H1 (cell line): ENCODE results near the gene HOXB4. TPM values are rescaled to one million over a fixed set of nuclear protein-coding genes. Genes with fewer than 3 reads are reported as not detected.

Experiments
- CTCF ChIA-PET: fragments of 300-600 bp; sonication (Branson Sonifier 250); formaldehyde crosslinking; loops from one replicate; lab custom pipeline; 2021; ENCODE audit not compliant: partially characterized antibody; lab: Charles Lee
- POLR2A ChIA-PET: fragments of 300-600 bp; sonication (Branson Sonifier 250); formaldehyde crosslinking; loops from one replicate; lab custom pipeline; 2021; ENCODE audit warnings: inconsistent platforms; ENCODE audit not compliant: partially characterized antibody; lab: Charles Lee
- DNase-seq, 2 experiments: peaks; one replicate each; pipeline versions ENCODE4 v3.0.0 to v3.0.0-alpha.2; 2010 to 2022; ENCODE audit warnings: low spot score in 2 of 2, low read depth in 1 of 2, mixed read lengths in 1 of 2
- FAIRE-seq: peaks from 2 replicates; lab custom pipeline; 2011; peaks lifted over from hg19 to GRCh38; lab: Jason Lieb, UNC
- H2AFZ ChIP-seq: 2 replicates; pipeline ENCODE4 v1.8.1; 2012; ENCODE audit warnings: low read length, inconsistent platforms
- H2AK5ac ChIP-seq: 2 replicates; pipeline ENCODE4 v1.6.1; 2013; ENCODE audit warnings: low read depth, low read length
- H2BK120ac ChIP-seq: replicated peaks from 2 replicates; pipeline ENCODE3; 2013; ENCODE audit warnings: low read depth, low read length, inconsistent platforms
- H2BK12ac ChIP-seq: 2 replicates; pipeline ENCODE4 v1.6.1; 2013; ENCODE audit warnings: low read depth, low read length
- H2BK15ac ChIP-seq: 2 replicates; pipeline ENCODE4 v1.6.1; 2013; ENCODE audit warnings: low read length
- H2BK20ac ChIP-seq: 2 replicates; pipeline ENCODE4 v1.6.1; 2013; ENCODE audit warnings: low read length
- H2BK5ac ChIP-seq: 2 replicates; pipeline ENCODE4 v1.6.1; 2013; ENCODE audit warnings: low read depth, low read length
- H3K14ac ChIP-seq: 2 replicates; pipeline ENCODE4 v1.6.1; 2013; ENCODE audit warnings: inconsistent platforms; ENCODE audit not compliant: insufficient read length
- H3K18ac ChIP-seq: 2 replicates; pipeline ENCODE4 v1.6.1; 2013; ENCODE audit warnings: low read length; ENCODE audit errors: extremely low read depth
- H3K23ac ChIP-seq: 2 replicates; pipeline ENCODE4 v1.6.1; 2013; ENCODE audit warnings: inconsistent platforms; ENCODE audit not compliant: insufficient read length
- H3K23me2 ChIP-seq: 2 replicates; pipeline ENCODE4 v1.6.1; 2013; ENCODE audit warnings: low read depth, low read length
- H3K27ac ChIP-seq: 2 replicates; pipeline ENCODE4 v1.6.1; 2011; ENCODE audit warnings: low read depth, low read length, inconsistent platforms
- H3K27me3 ChIP-seq, 4 experiments: replicated peaks in 1 of 4; 1 replicate in 1 of 4; 2 replicates in 3 of 4; pipeline versions ENCODE4 v1.6.1 to v1.8.1; 2011 to 2013; ENCODE audit warnings: low read length in 3 of 4, mild to moderate bottlenecking in 3 of 4, inconsistent platforms in 2 of 4, mixed read lengths in 2 of 4, moderate library complexity in 1 of 4; ENCODE audit not compliant: control insufficient read depth in 3 of 4, insufficient read depth in 3 of 4; ENCODE audit errors: extremely low read depth in 1 of 4
- H3K36me3 ChIP-seq, 4 experiments: 2 replicates each; pipeline versions ENCODE4 v1.6.1 to v1.8.1; 2011 to 2013; ENCODE audit warnings: mild to moderate bottlenecking in 4 of 4, low read length in 3 of 4, moderate library complexity in 2 of 4, control low read depth in 1 of 4, inconsistent platforms in 1 of 4; ENCODE audit not compliant: insufficient read depth in 4 of 4, control insufficient read depth in 2 of 4
- H3K4ac ChIP-seq: replicated peaks from 2 replicates; pipeline ENCODE3; 2013; ENCODE audit warnings: low read length, low read depth, mixed read lengths, inconsistent platforms; ENCODE audit not compliant: insufficient read length
- H3K4me1 ChIP-seq, 4 experiments: replicated peaks in 1 of 4; 1 replicate in 1 of 4; 2 replicates in 3 of 4; pipeline versions ENCODE4 v1.6.1 to v1.8.1; 2011 to 2013; ENCODE audit warnings: low read length in 3 of 4, inconsistent platforms in 2 of 4, mixed read lengths in 1 of 4; ENCODE audit not compliant: insufficient read depth in 4 of 4, control insufficient read depth in 3 of 4
- H3K4me2 ChIP-seq, 2 experiments: 2 replicates each; pipeline versions ENCODE4 v1.6.1 to v1.8.1; 2011 to 2013; ENCODE audit warnings: low read depth in 2 of 2, low read length in 2 of 2, control low read depth in 1 of 2, inconsistent platforms in 1 of 2, mild to moderate bottlenecking in 1 of 2; ENCODE audit not compliant: insufficient read depth in 1 of 2
- H3K4me3 ChIP-seq, 4 experiments: fragments of 200-600, 300-600 bp in 1 of 4; sonication (generic), shearing (Covaris generic), sonication (Bioruptor Twin) in 1 of 4; 2 replicates each; pipeline versions ENCODE4 v1.5.1 to v1.8.1; 2011 to 2016; ENCODE audit warnings: low read length in 4 of 4, low read depth in 3 of 4, control low read depth in 2 of 4, inconsistent platforms in 2 of 4, mild to moderate bottlenecking in 2 of 4, mixed read lengths in 1 of 4, moderate library complexity in 1 of 4; ENCODE audit not compliant: insufficient read depth in 2 of 4; ENCODE audit errors: extremely low read depth in 1 of 4
- H3K56ac ChIP-seq: replicated peaks from 2 replicates; pipeline ENCODE3; 2013; ENCODE audit warnings: low read depth, mild to moderate bottlenecking, mixed read lengths, low read length, inconsistent platforms; ENCODE audit not compliant: insufficient read length
- H3K79me1 ChIP-seq: 2 replicates; pipeline ENCODE4 v1.6.1; 2013; ENCODE audit warnings: low read depth, low read length, control low read depth
- H3K79me2 ChIP-seq, 2 experiments: 2 replicates each; pipeline versions ENCODE4 v1.6.1 to v1.8.1; 2012 to 2013; ENCODE audit warnings: low read length in 2 of 2, mild to moderate bottlenecking in 2 of 2, inconsistent platforms in 1 of 2; ENCODE audit not compliant: insufficient read depth in 2 of 2, control insufficient read depth in 1 of 2
- H3K9ac ChIP-seq, 4 experiments: replicated peaks in 1 of 4; 1 replicate in 1 of 4; 2 replicates in 3 of 4; pipeline versions ENCODE4 v1.6.1 to v1.8.1; 2011 to 2013; ENCODE audit warnings: low read depth in 3 of 4, low read length in 3 of 4, control low read depth in 2 of 4, mild to moderate bottlenecking in 2 of 4, moderate library complexity in 2 of 4, inconsistent platforms in 1 of 4; ENCODE audit errors: extremely low read depth in 1 of 4
- H3K9me3 ChIP-seq, 2 experiments: 2 replicates each; pipeline versions ENCODE4 v1.6.1 to v1.8.1; 2012 to 2013; ENCODE audit warnings: mild to moderate bottlenecking in 2 of 2, moderate library complexity in 2 of 2, control low read depth in 1 of 2, inconsistent platforms in 1 of 2, low read depth in 1 of 2, low read length in 1 of 2, mixed read lengths in 1 of 2; ENCODE audit not compliant: insufficient read depth in 2 of 2
- H4K20me1 ChIP-seq, 2 experiments: replicated peaks in 1 of 2; 2 replicates each; pipeline versions ENCODE3 to v1.8.1; 2011 to 2013; ENCODE audit warnings: inconsistent platforms in 2 of 2, low read length in 2 of 2, mild to moderate bottlenecking in 1 of 2; ENCODE audit not compliant: insufficient read depth in 2 of 2, control insufficient read depth in 1 of 2
- H4K5ac ChIP-seq: 2 replicates; pipeline ENCODE4 v1.6.1; 2013; ENCODE audit warnings: low read length, low read depth, mixed read lengths, inconsistent platforms; ENCODE audit not compliant: insufficient read length
- H4K8ac ChIP-seq: 2 replicates; pipeline ENCODE4 v1.8.0; 2013; ENCODE audit warnings: mild to moderate bottlenecking, moderate library complexity, low read length, inconsistent platforms; ENCODE audit not compliant: insufficient read depth; ENCODE audit errors: extremely low read depth
- H4K91ac ChIP-seq: replicated peaks from 2 replicates; pipeline ENCODE3; 2013; ENCODE audit warnings: low read length, mixed read lengths, inconsistent platforms; ENCODE audit not compliant: insufficient read length
- BACH1 ChIP-seq: IDR thresholded peaks from 2 replicates; pipeline ENCODE4 v1.6.1; 2012; ENCODE audit warnings: low read length, improper control_type of control experiment
- SP4 ChIP-seq: IDR thresholded peaks from 2 replicates; pipeline ENCODE4 v1.6.1; 2012; ENCODE audit warnings: low read length, inconsistent platforms
- TAF1 ChIP-seq: IDR thresholded peaks from 2 replicates; pipeline ENCODE4 v1.6.1; 2011; ENCODE audit warnings: mild to moderate bottlenecking, low read depth, low read length
- TCF12 ChIP-seq: IDR thresholded peaks from 2 replicates; pipeline ENCODE4 v1.6.1; 2011; ENCODE audit warnings: low read depth, mild to moderate bottlenecking, low read length
- TEAD4 ChIP-seq: IDR thresholded peaks from 2 replicates; pipeline ENCODE4 v1.6.1; 2012; ENCODE audit warnings: low read depth, low read length, inconsistent platforms, mixed read lengths
- ZNF274 ChIP-seq: IDR thresholded peaks from 2 replicates; pipeline ENCODE4 v1.7.0; 2012; ENCODE audit warnings: low read length, borderline replicate concordance; ENCODE audit errors: extremely low read depth
- WGBS, 2 experiments: shearing (Covaris generic) in 1 of 2; methylation state at CpG; one replicate each; pipeline versions ENCODE4 v1.1.6 to v1.1.7; 2013 to 2015; ENCODE audit warnings: low lambda C conversion rate in 2 of 2, mixed read lengths in 2 of 2, inconsistent platforms in 1 of 2, low coverage in 1 of 2, missing lambda C conversion rate in 1 of 2; ENCODE audit not compliant: insufficient replicate concordance in 2 of 2, insufficient coverage in 1 of 2, insufficient read length in 1 of 2; ENCODE audit errors: extremely low coverage in 1 of 2, missing lambda C conversion rate in 1 of 2; 5-methylcytosine and 5-hydroxymethylcytosine counted together
- polyA plus RNA-seq, 7 experiments: library from polyadenylated mRNA; depleted of rRNA in 3 of 7; stranded (reverse) in 5 of 7; unstranded in 2 of 7; fragments of >200 nt in 5 of 7; fragments of 200-250 nt in 2 of 7; gene quantifications; 1 replicate in 5 of 7; 2 replicates in 1 of 7; 4 replicates in 1 of 7; pipeline versions ENCODE4 v1.2.1 to v1.2.3, GENCODE V29; 2011 to 2013; ENCODE audit warnings: missing spikeins in 2 of 7, mixed read lengths in 2 of 7
- total RNA-seq: library from RNA; stranded (reverse); fragmentation: NEBNext Ultra II Directional; extraction: Animal tissue kit (Norgen Biotek cat#: 25700); gene quantifications from 2 replicates; pipeline ENCODE4 v1.2.1, GENCODE V29; 2021

HOXB4 gene
- total and polyA plus RNA-seq, 2 of the 8 experiments (the other 6 are each of a cell fraction or from before 2014, with no cell fraction given): not detected

- DNase-seq: no peak
- peaks cover 0 to 18% (median 12%) of the 10 kb centered on the region in 4 experiments; a peak in 6 of 7 replicates for H3K4me1 ChIP-seq
- no peak overlapping the region for H2AK5ac ChIP-seq
- H3K4me2 ChIP-seq: peak overlapping the region; percentile 47 to 91
- no peak overlapping the region for H3K4ac ChIP-seq
- no peaks in the 10 kb centered on the region for H3K9me3 ChIP-seq
- peak overlapping the region in 2 of 4 experiments; percentile 11 to 38; a peak in 4 of 8 replicates for H3K4me3 ChIP-seq
- peaks cover 5 to 10% of the 10 kb centered on the region in 2 experiments for H4K20me1 ChIP-seq
- ChIA-PET CTCF (interaction anchor here (0.9 to 1.6 kb wide), 2 partner anchors 14 to 50 kb away, joined by 3 to 4 read pairs; no protein-coding TSS in a partner anchor), POLR2A (interaction anchor here (0.6 to 1.5 kb wide), 2 partner anchors 19 to 1670 kb away, joined by 3 to 4 read pairs; no protein-coding TSS in a partner anchor)
- FAIRE-seq: no peak
- no peak overlapping the region for H2BK5ac ChIP-seq
- no peak overlapping the region for H2BK120ac ChIP-seq
- H4K5ac ChIP-seq: no peak overlapping the region
- no peak overlapping the region for H3K14ac ChIP-seq
- no peaks in the 10 kb centered on the region for H3K79me1 ChIP-seq
- TF ChIP-seq ZNF274 (no peak), TAF1 (no peak), BACH1 (no peak), TCF12 (no peak), SP4 (no peak), TEAD4 (no peak)
- H2BK15ac ChIP-seq: no peak overlapping the region
- H3K9ac ChIP-seq: no peak overlapping the region
- H3K79me2 ChIP-seq: no peaks in the 10 kb centered on the region
- H3K36me3 ChIP-seq: peaks cover 0 to 3% (median 0%) of the 10 kb centered on the region in 4 experiments; a peak in 1 of 8 replicates
- no peak overlapping the region for H3K18ac ChIP-seq
- 0 out of 2 replicates have a peak overlapping the region, but pooled peaks have one; percentile 2 for H2BK12ac ChIP-seq
- no peak overlapping the region for H3K27ac ChIP-seq
- H4K8ac ChIP-seq: no peak overlapping the region
- WGBS, 2 experiments: 4% methylated on average over 12 of the region's 12 CpGs; no CpG with 5 or more reads in 1 of the 2 experiments
- H2BK20ac ChIP-seq: no peak overlapping the region
- H3K23ac ChIP-seq: no peak overlapping the region
- no peak overlapping the region for H4K91ac ChIP-seq
- H3K56ac ChIP-seq: no peak overlapping the region
- no peak overlapping the region for H2AFZ ChIP-seq
- H3K27me3 ChIP-seq: peaks cover 78 to 90% (median 88%) of the 10 kb centered on the region in 4 experiments
- no peaks in the 10 kb centered on the region; the same call in 1 of the 2 replicates for H3K23me2 ChIP-seq
Measured at GRCh38 chr17:48542698-48543106, 35.4 kb downstream of the HOXB4 start.
